Thyroid gland (tissue), 4 donors: ENCODE measurements around the gene ARID3A.

Experiments used
- CTCF ChIP-seq, 6 experiments: fragments of 200-600 bp in 3 of 6; fragments of 450-650 bp in 3 of 6; sonication (generic) in 3 of 6; IDR thresholded peaks; one replicate each; pipeline ENCODE4 v1.5.1; 2016 to 2019; ENCODE audit warnings: antibody characterized with exemption in 6 of 6, mild to moderate bottlenecking in 2 of 6, inconsistent platforms in 1 of 6, moderate library complexity in 1 of 6
- POLR2A ChIP-seq, 2 donors: fragments of 450-650 bp; IDR thresholded peaks; one replicate each; pipeline ENCODE4 v1.6.1; 2017; ENCODE audit warnings: antibody characterized with exemption in 2 of 2, mild to moderate bottlenecking in 2 of 2, moderate library complexity in 1 of 2

GRCh38 chr19:933553-933882, 7.7 kb downstream of the ARID3A start:
- TF ChIP-seq CTCF (IDR thresholded peaks at IDR 0.05) (no peak), POLR2A (IDR thresholded peaks at IDR 0.05) (no peak)
